ENCODE results near the gene PALD1.

- no peak for TF ChIP-seq FOS (IDR thresholded peaks at IDR 0.05; ENCODE audit: low read depth, low read length)
- TF ChIP-seq, protein P1, sequence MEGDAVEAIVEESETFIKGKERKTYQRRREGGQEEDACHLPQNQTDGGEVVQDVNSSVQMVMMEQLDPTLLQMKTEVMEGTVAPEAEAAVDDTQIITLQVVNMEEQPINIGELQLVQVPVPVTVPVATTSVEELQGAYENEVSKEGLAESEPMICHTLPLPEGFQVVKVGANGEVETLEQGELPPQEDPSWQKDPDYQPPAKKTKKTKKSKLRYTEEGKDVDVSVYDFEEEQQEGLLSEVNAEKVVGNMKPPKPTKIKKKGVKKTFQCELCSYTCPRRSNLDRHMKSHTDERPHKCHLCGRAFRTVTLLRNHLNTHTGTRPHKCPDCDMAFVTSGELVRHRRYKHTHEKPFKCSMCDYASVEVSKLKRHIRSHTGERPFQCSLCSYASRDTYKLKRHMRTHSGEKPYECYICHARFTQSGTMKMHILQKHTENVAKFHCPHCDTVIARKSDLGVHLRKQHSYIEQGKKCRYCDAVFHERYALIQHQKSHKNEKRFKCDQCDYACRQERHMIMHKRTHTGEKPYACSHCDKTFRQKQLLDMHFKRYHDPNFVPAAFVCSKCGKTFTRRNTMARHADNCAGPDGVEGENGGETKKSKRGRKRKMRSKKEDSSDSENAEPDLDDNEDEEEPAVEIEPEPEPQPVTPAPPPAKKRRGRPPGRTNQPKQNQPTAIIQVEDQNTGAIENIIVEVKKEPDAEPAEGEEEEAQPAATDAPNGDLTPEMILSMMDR (conservative IDR thresholded peaks at IDR 0.05; ENCODE audit: low read depth, low read length), result no peak
- TF ChIP-seq POLR2A (IDR thresholded peaks at IDR 0.05; ENCODE audit: low read depth, low read length), result no peak
- no peak for TF ChIP-seq USF2 (IDR thresholded peaks at IDR 0.05; ENCODE audit: low read depth, low read length)
- TF ChIP-seq RAD21 (IDR thresholded peaks at IDR 0.05; ENCODE audit: low read length), result no peak
- TF ChIP-seq MAFK (IDR thresholded peaks at IDR 0.05; ENCODE audit: low read depth, low read length), result no peak
- TF ChIP-seq RFX5 (IDR thresholded peaks at IDR 0.05; ENCODE audit: low read depth, low read length), result no peak
- TF ChIP-seq MXI1 (IDR thresholded peaks at IDR 0.05; ENCODE audit: borderline replicate concordance, low read depth, low read length), result no peak
- TF ChIP-seq MAZ (IDR thresholded peaks at IDR 0.05; ENCODE audit: borderline replicate concordance, low read depth, low read length), result no peak
Observed at GRCh38 chr10:70607936-70608335, 129.4 kb downstream of the PALD1 start.

All from IMR-90 (cell line).